HCT116 (cell line): Measurements from ENCODE around the gene STARD5. TPM values are rescaled to one million over a fixed set of nuclear protein-coding genes. Genes with fewer than 3 reads are reported as not detected.

Source experiments
- ATAC-seq: fragments of 200-7000 bp; cut with Tn5 transposase; 2 replicates; pipeline ENCODE4 v1.9.1; 2020; ENCODE audit warnings: mild to moderate bottlenecking, moderate library complexity
- BruUV-seq: library from RNA; stranded (reverse); fragments of 400-500 nt; replicated peaks from 2 replicates; lab custom pipeline; 2021; lab: Mats Ljungman, UMichigan
- CTCF ChIA-PET: fragments of 300-600 bp; sonication (Branson Sonifier 250); formaldehyde crosslinking; loops from one replicate; lab custom pipeline; 2021; ENCODE audit warnings: antibody characterized with exemption; lab: Charles Lee
- POLR2A ChIA-PET: fragments of 300-600, 350-600 bp; sonication (Branson Sonifier 250); formaldehyde crosslinking; loops from one replicate; lab custom pipeline; 2021; ENCODE audit warnings: antibody characterized with exemption; lab: Charles Lee
- RAD21 ChIA-PET, 2 experiments: fragments of 300-600 bp; sonication (Branson Sonifier 250); formaldehyde crosslinking; loops; one replicate each; lab custom pipeline; 2023; ENCODE audit warnings: low total read pairs in 2 of 2; ENCODE audit not compliant: uncharacterized antibody in 2 of 2, unreplicated experiment in 2 of 2, low non-redundant PET in 1 of 2; lab: Charles Lee
- DNase-seq: peaks from one replicate; pipeline ENCODE4 v3.0.0-alpha.2; 2010; ENCODE audit warnings: low read depth, low spot score
- H2AFZ ChIP-seq: fragments of 200-600 bp; shearing (Covaris generic), sonication (generic); 2 replicates; pipeline ENCODE4 v1.6.1; 2017; ENCODE audit warnings: low read depth, mixed run types, mixed read lengths, antibody characterized with exemption, low read length; ENCODE audit not compliant: poor library complexity, severe bottlenecking
- H3K27ac ChIP-seq: 2 replicates; pipeline ENCODE4 v1.5.1; 2012; ENCODE audit warnings: low read depth, low read length
- H3K27me3 ChIP-seq: fragments of 200-600 bp; sonication (generic); 2 replicates; pipeline ENCODE4 v1.6.1; 2016; ENCODE audit warnings: mixed run types, low read length, mixed read lengths; ENCODE audit not compliant: insufficient read depth
- H3K36me3 ChIP-seq, 2 experiments: fragments of 200-500 bp in 1 of 2; fragments of 200-600 bp in 1 of 2; sonication (Bioruptor generic) in 1 of 2; sonication (generic) in 1 of 2; 2 replicates each; pipeline versions ENCODE4 v1.5.1 to v1.6.1; 2014 to 2016; ENCODE audit warnings: low read length in 2 of 2, inconsistent platforms in 1 of 2, mixed read lengths in 1 of 2, mixed run types in 1 of 2; ENCODE audit not compliant: insufficient read depth in 2 of 2, control insufficient read depth in 1 of 2
- H3K4me1 ChIP-seq, 2 experiments: fragments of 200-600 bp in 1 of 2; sonication (generic) in 1 of 2; 2 replicates each; pipeline versions ENCODE4 v1.5.1 to v1.6.1; 2012 to 2017; ENCODE audit warnings: low read length in 2 of 2, inconsistent platforms in 1 of 2, mild to moderate bottlenecking in 1 of 2, mixed read lengths in 1 of 2, mixed run types in 1 of 2, moderate library complexity in 1 of 2; ENCODE audit not compliant: insufficient read depth in 2 of 2, control insufficient read depth in 1 of 2
- H3K4me2 ChIP-seq: fragments of 200-600 bp; sonication (generic); 2 replicates; pipeline ENCODE4 v1.6.1; 2017; ENCODE audit warnings: mixed run types, low read length, mixed read lengths
- H3K4me3 ChIP-seq, 2 experiments: fragments of 200-600 bp in 1 of 2; sonication (generic) in 1 of 2; replicated peaks in 1 of 2; 2 replicates each; pipeline ENCODE4 v1.5.1; 2011 to 2016; ENCODE audit warnings: low read length in 2 of 2, control low read depth in 1 of 2, low read depth in 1 of 2, mild to moderate bottlenecking in 1 of 2, mixed read lengths in 1 of 2, mixed run types in 1 of 2
- H3K79me2 ChIP-seq: fragments of 200-600 bp; sonication (generic); 2 replicates; pipeline ENCODE4 v1.6.1; 2017; ENCODE audit warnings: mild to moderate bottlenecking, mixed run types, low read length, moderate library complexity, mixed read lengths; ENCODE audit not compliant: insufficient read depth
- H3K9ac ChIP-seq: fragments of 200-600 bp; sonication (generic); 2 replicates; pipeline ENCODE4 v1.6.1; 2016; ENCODE audit warnings: low read length, mixed read lengths
- H3K9me2 ChIP-seq: fragments of 200-600 bp; sonication (generic), shearing (Covaris generic); 2 replicates; pipeline ENCODE4 v1.6.1; 2017; ENCODE audit warnings: mixed run types, mild to moderate bottlenecking, moderate library complexity; ENCODE audit not compliant: insufficient read depth
- H3K9me3 ChIP-seq, 2 experiments: fragments of 200-500 bp in 1 of 2; fragments of 200-600 bp in 1 of 2; sonication (Bioruptor generic) in 1 of 2; sonication (generic) in 1 of 2; 2 replicates each; pipeline ENCODE4 v1.6.1; 2014 to 2017; ENCODE audit warnings: low read length in 2 of 2, mixed read lengths in 2 of 2, inconsistent platforms in 1 of 2, low read depth in 1 of 2, mild to moderate bottlenecking in 1 of 2, mixed run types in 1 of 2, moderate library complexity in 1 of 2; ENCODE audit not compliant: control insufficient read depth in 1 of 2, insufficient read depth in 1 of 2
- H4K20me1 ChIP-seq: fragments of 200-600 bp; sonication (generic), shearing (Covaris generic); 2 replicates; pipeline ENCODE4 v1.6.1; 2017; ENCODE audit warnings: mixed run types, mild to moderate bottlenecking, moderate library complexity; ENCODE audit not compliant: insufficient read depth
- CEBPB ChIP-seq: IDR thresholded peaks from 2 replicates; pipeline ENCODE4 v1.6.1; 2012; ENCODE audit warnings: low read depth
- CTCF ChIP-seq, 3 experiments: fragments of 200-600 bp in 1 of 3; sonication (generic) in 1 of 3; IDR thresholded peaks in 2 of 3; conservative IDR thresholded peaks in 1 of 3; 2 replicates each; pipeline ENCODE4 v1.5.1; 2012 to 2017; ENCODE audit warnings: low read depth in 2 of 3, low read length in 2 of 3, antibody characterized with exemption in 1 of 3, borderline replicate concordance in 1 of 3, control low read depth in 1 of 3, mild to moderate bottlenecking in 1 of 3, mixed read lengths in 1 of 3, mixed run types in 1 of 3, moderate library complexity in 1 of 3; ENCODE audit not compliant: insufficient read depth in 1 of 3
- EGR1 ChIP-seq: IDR thresholded peaks from 2 replicates; pipeline ENCODE4 v1.6.1; 2012; ENCODE audit warnings: low read depth
- ELF1 ChIP-seq: IDR thresholded peaks from 2 replicates; pipeline ENCODE4 v1.6.1; 2012; ENCODE audit warnings: low read depth, borderline replicate concordance
- EZH2 ChIP-seq: fragments of 200-600 bp; sonication (generic); IDR thresholded peaks from 2 replicates; pipeline ENCODE4 v1.6.1; 2017; ENCODE audit warnings: antibody characterized with exemption, mixed run types
- EZH2phosphoT487 ChIP-seq: fragments of 200-600 bp; IDR thresholded peaks from 2 replicates; pipeline ENCODE4 v1.6.1; 2018; ENCODE audit warnings: antibody characterized with exemption, borderline replicate concordance
- JUND ChIP-seq: IDR thresholded peaks from 2 replicates; pipeline ENCODE4 v1.6.1; 2012
- POLR2A ChIP-seq: IDR thresholded peaks from 2 replicates; pipeline ENCODE4 v1.7.0; 2011; ENCODE audit warnings: borderline replicate concordance; ENCODE audit not compliant: insufficient read depth, insufficient read length; ENCODE audit errors: extremely low read depth
- POLR2AphosphoS5 ChIP-seq: IDR thresholded peaks from 2 replicates; pipeline ENCODE4 v1.6.1; 2011; ENCODE audit warnings: mild to moderate bottlenecking, low read depth, low read length, moderate library complexity
- RAD21 ChIP-seq: IDR thresholded peaks from 2 replicates; pipeline ENCODE4 v1.6.1; 2012; ENCODE audit warnings: low read depth, mild to moderate bottlenecking
- SIN3A ChIP-seq: IDR thresholded peaks from 2 replicates; pipeline ENCODE4 v1.6.1; 2012; ENCODE audit warnings: low read depth
- SP1 ChIP-seq: IDR thresholded peaks from 2 replicates; pipeline ENCODE4 v1.6.1; 2012; ENCODE audit warnings: low read depth
- SRF ChIP-seq: IDR thresholded peaks from 2 replicates; pipeline ENCODE4 v1.6.1; 2012; ENCODE audit warnings: low read depth
- TCF7L2 ChIP-seq: IDR thresholded peaks from 2 replicates; pipeline ENCODE4 v1.7.0; 2011; ENCODE audit warnings: borderline replicate concordance, inconsistent platforms; ENCODE audit not compliant: insufficient read depth, insufficient read length; ENCODE audit errors: extremely low read depth
- YY1 ChIP-seq: IDR thresholded peaks from 2 replicates; pipeline ENCODE4 v1.6.1; 2011; ENCODE audit warnings: low read length, low read depth, moderate library complexity, mild to moderate bottlenecking; ENCODE audit not compliant: insufficient replicate concordance; ENCODE audit errors: extremely low read depth
- ZBTB33 ChIP-seq: IDR thresholded peaks from 2 replicates; pipeline ENCODE4 v1.6.1; 2011; ENCODE audit warnings: mild to moderate bottlenecking, low read length, moderate library complexity; ENCODE audit not compliant: insufficient replicate concordance; ENCODE audit errors: extremely low read depth
- ZFX ChIP-seq: fragments of 450-650 bp; IDR thresholded peaks from 2 replicates; pipeline ENCODE4 v1.6.1; 2017
- ZNF274 ChIP-seq: fragments of 200-500 bp; sonication (Bioruptor generic); IDR thresholded peaks from 2 replicates; pipeline ENCODE4 v1.6.1; 2014; ENCODE audit warnings: mild to moderate bottlenecking, low read depth, low read length, inconsistent platforms
- intact Hi-C: fragments of 100-400 bp; cut with micrococcal nuclease; formaldehyde crosslinking; loops from 2 replicates; pipeline ENCODE4 v1.10.0; 2022
- total RNA-seq: library from RNA; stranded (reverse); gene quantifications from one replicate; pipeline ENCODE4 v1.2.1, GENCODE V29; 2021; ENCODE audit not compliant: unreplicated experiment

STARD5 gene
- total RNA-seq, 1 experiment from 2014 or later, result 4.0 TPM

- H3K27ac ChIP-seq, result no peak overlapping the region
- no peaks in the 10 kb centered on the region for H3K9me3 ChIP-seq
- no peak overlapping the region for H3K4me2 ChIP-seq
- H3K4me1 ChIP-seq, result peaks cover 2 to 6% of the 10 kb centered on the region in 2 experiments; a peak in 3 of 4 replicates
- no TSS peak for BruUV-seq
- POLR2A ChIA-PET, result no interaction called here
- no peak overlapping the region for H3K4me3 ChIP-seq
- H3K79me2 ChIP-seq, result no peaks in the 10 kb centered on the region
- CTCF ChIA-PET, result no interaction called here
- TF ChIP-seq YY1, result no peak
- TF ChIP-seq EZH2phosphoT487, result no peak
- TF ChIP-seq JUND, result no peak
- no peak for TF ChIP-seq TCF7L2
- TF ChIP-seq SP1, result no peak
- no peak for TF ChIP-seq SIN3A
- DNase-seq, result no peak
- RAD21 ChIA-PET, result no interaction called here
- intact Hi-C loops, result loop anchor here (2.0 to 10.0 kb wide), 2 partner anchors 47 to 335 kb away; no protein-coding TSS in a partner anchor
- H3K9me2 ChIP-seq, result no peaks in the 10 kb centered on the region
- no peak overlapping the region for H3K9ac ChIP-seq
- no peaks in the 10 kb centered on the region for H3K36me3 ChIP-seq
- no peak overlapping the region for H2AFZ ChIP-seq
- H3K27me3 ChIP-seq, result no peaks in the 10 kb centered on the region
- no peaks in the 10 kb centered on the region for H4K20me1 ChIP-seq
- no peak for ATAC-seq
Observed at GRCh38 chr15:81329446-81329845, 5.5 kb upstream of the STARD5 start.

- POLR2A ChIA-PET, result no interaction called here
- no peak overlapping the region for H3K9ac ChIP-seq
- H3K9me2 ChIP-seq, result no peaks in the 10 kb centered on the region
- H3K4me2 ChIP-seq, result no peak overlapping the region
- H3K4me3 ChIP-seq, result no peak overlapping the region
- RAD21 ChIA-PET, result no interaction called here
- no peaks in the 10 kb centered on the region for H4K20me1 ChIP-seq
- no peaks in the 10 kb centered on the region for H3K36me3 ChIP-seq
- H3K27me3 ChIP-seq, result no peaks in the 10 kb centered on the region
- no peaks in the 10 kb centered on the region for H3K79me2 ChIP-seq
- CTCF ChIA-PET, result interaction anchor here (0.7 to 0.8 kb wide), 2 partner anchors 9 to 61 kb away, joined by 3 to 5 read pairs; no protein-coding TSS in a partner anchor
- no peak for ATAC-seq
- no peaks in the 10 kb centered on the region for H3K9me3 ChIP-seq
- no peak overlapping the region for H3K27ac ChIP-seq
- BruUV-seq, result no TSS peak
- intact Hi-C loops, result loop anchor here (10.0 kb wide), 1 partner anchor 333 kb away; no protein-coding TSS in a partner anchor
- no peak overlapping the region for H2AFZ ChIP-seq
- DNase-seq, result no peak
- peaks cover 2 to 16% of the 10 kb centered on the region in 2 experiments; a peak in 3 of 4 replicates for H3K4me1 ChIP-seq
- TF ChIP-seq POLR2AphosphoS5 (no peak), EZH2 (no peak), ELF1 (no peak), SIN3A (no peak), CTCF (IDR thresholded peaks at IDR 0.05 in 2 of 3, conservative IDR thresholded peaks at IDR 0.05 in 1 of 3; ENCODE audit: borderline replicate concordance in 1 of 3, insufficient read depth in 1 of 3, low read depth in 2 of 3, low read length in 2 of 3) (no peak), JUND (no peak), POLR2A (no peak), CEBPB (no peak), YY1 (no peak), ZBTB33 (no peak), SRF (no peak), ZNF274 (no peak), TCF7L2 (no peak), ZFX (no peak), EGR1 (no peak), RAD21 (no peak)
Observed at GRCh38 chr15:81327516-81327915, 3.6 kb upstream of the STARD5 start.
